H1 (cell line): ENCODE results near the gene BCKDHA. TPM values are rescaled to one million over a fixed set of nuclear protein-coding genes. Genes with fewer than 3 reads are reported as not detected.

Experiments used
- CTCF ChIA-PET: fragments of 300-600 bp; sonication (Branson Sonifier 250); formaldehyde crosslinking; loops from one replicate; lab custom pipeline; 2021; ENCODE audit not compliant: partially characterized antibody; lab: Charles Lee
- POLR2A ChIA-PET: fragments of 300-600 bp; sonication (Branson Sonifier 250); formaldehyde crosslinking; loops from one replicate; lab custom pipeline; 2021; ENCODE audit warnings: inconsistent platforms; ENCODE audit not compliant: partially characterized antibody; lab: Charles Lee
- DNase-seq, 2 experiments: peaks; one replicate each; pipeline versions ENCODE4 v3.0.0 to v3.0.0-alpha.2; 2010 to 2022; ENCODE audit warnings: low spot score in 2 of 2, low read depth in 1 of 2, mixed read lengths in 1 of 2
- FAIRE-seq: peaks from 2 replicates; lab custom pipeline; 2011; peaks lifted over from hg19 to GRCh38; lab: Jason Lieb, UNC
- H2AFZ ChIP-seq: 2 replicates; pipeline ENCODE4 v1.8.1; 2012; ENCODE audit warnings: low read length, inconsistent platforms
- H2AK5ac ChIP-seq: 2 replicates; pipeline ENCODE4 v1.6.1; 2013; ENCODE audit warnings: low read depth, low read length
- H2BK120ac ChIP-seq: replicated peaks from 2 replicates; pipeline ENCODE3; 2013; ENCODE audit warnings: low read depth, low read length, inconsistent platforms
- H2BK12ac ChIP-seq: 2 replicates; pipeline ENCODE4 v1.6.1; 2013; ENCODE audit warnings: low read depth, low read length
- H2BK15ac ChIP-seq: 2 replicates; pipeline ENCODE4 v1.6.1; 2013; ENCODE audit warnings: low read length
- H2BK20ac ChIP-seq: 2 replicates; pipeline ENCODE4 v1.6.1; 2013; ENCODE audit warnings: low read length
- H2BK5ac ChIP-seq: 2 replicates; pipeline ENCODE4 v1.6.1; 2013; ENCODE audit warnings: low read depth, low read length
- H3K14ac ChIP-seq: 2 replicates; pipeline ENCODE4 v1.6.1; 2013; ENCODE audit warnings: inconsistent platforms; ENCODE audit not compliant: insufficient read length
- H3K18ac ChIP-seq: 2 replicates; pipeline ENCODE4 v1.6.1; 2013; ENCODE audit warnings: low read length; ENCODE audit errors: extremely low read depth
- H3K23ac ChIP-seq: 2 replicates; pipeline ENCODE4 v1.6.1; 2013; ENCODE audit warnings: inconsistent platforms; ENCODE audit not compliant: insufficient read length
- H3K23me2 ChIP-seq: 2 replicates; pipeline ENCODE4 v1.6.1; 2013; ENCODE audit warnings: low read depth, low read length
- H3K27ac ChIP-seq: 2 replicates; pipeline ENCODE4 v1.6.1; 2011; ENCODE audit warnings: low read depth, low read length, inconsistent platforms
- H3K27me3 ChIP-seq, 4 experiments: replicated peaks in 1 of 4; 1 replicate in 1 of 4; 2 replicates in 3 of 4; pipeline versions ENCODE4 v1.6.1 to v1.8.1; 2011 to 2013; ENCODE audit warnings: low read length in 3 of 4, mild to moderate bottlenecking in 3 of 4, inconsistent platforms in 2 of 4, mixed read lengths in 2 of 4, moderate library complexity in 1 of 4; ENCODE audit not compliant: control insufficient read depth in 3 of 4, insufficient read depth in 3 of 4; ENCODE audit errors: extremely low read depth in 1 of 4
- H3K36me3 ChIP-seq, 4 experiments: 2 replicates each; pipeline versions ENCODE4 v1.6.1 to v1.8.1; 2011 to 2013; ENCODE audit warnings: mild to moderate bottlenecking in 4 of 4, low read length in 3 of 4, moderate library complexity in 2 of 4, control low read depth in 1 of 4, inconsistent platforms in 1 of 4; ENCODE audit not compliant: insufficient read depth in 4 of 4, control insufficient read depth in 2 of 4
- H3K4ac ChIP-seq: replicated peaks from 2 replicates; pipeline ENCODE3; 2013; ENCODE audit warnings: low read length, low read depth, mixed read lengths, inconsistent platforms; ENCODE audit not compliant: insufficient read length
- H3K4me1 ChIP-seq, 4 experiments: replicated peaks in 1 of 4; 1 replicate in 1 of 4; 2 replicates in 3 of 4; pipeline versions ENCODE4 v1.6.1 to v1.8.1; 2011 to 2013; ENCODE audit warnings: low read length in 3 of 4, inconsistent platforms in 2 of 4, mixed read lengths in 1 of 4; ENCODE audit not compliant: insufficient read depth in 4 of 4, control insufficient read depth in 3 of 4
- H3K4me2 ChIP-seq, 2 experiments: 2 replicates each; pipeline versions ENCODE4 v1.6.1 to v1.8.1; 2011 to 2013; ENCODE audit warnings: low read depth in 2 of 2, low read length in 2 of 2, control low read depth in 1 of 2, inconsistent platforms in 1 of 2, mild to moderate bottlenecking in 1 of 2; ENCODE audit not compliant: insufficient read depth in 1 of 2
- H3K4me3 ChIP-seq, 4 experiments: fragments of 200-600, 300-600 bp in 1 of 4; sonication (generic), shearing (Covaris generic), sonication (Bioruptor Twin) in 1 of 4; 2 replicates each; pipeline versions ENCODE4 v1.5.1 to v1.8.1; 2011 to 2016; ENCODE audit warnings: low read length in 4 of 4, low read depth in 3 of 4, control low read depth in 2 of 4, inconsistent platforms in 2 of 4, mild to moderate bottlenecking in 2 of 4, mixed read lengths in 1 of 4, moderate library complexity in 1 of 4; ENCODE audit not compliant: insufficient read depth in 2 of 4; ENCODE audit errors: extremely low read depth in 1 of 4
- H3K56ac ChIP-seq: replicated peaks from 2 replicates; pipeline ENCODE3; 2013; ENCODE audit warnings: low read depth, mild to moderate bottlenecking, mixed read lengths, low read length, inconsistent platforms; ENCODE audit not compliant: insufficient read length
- H3K79me1 ChIP-seq: 2 replicates; pipeline ENCODE4 v1.6.1; 2013; ENCODE audit warnings: low read depth, low read length, control low read depth
- H3K79me2 ChIP-seq, 2 experiments: 2 replicates each; pipeline versions ENCODE4 v1.6.1 to v1.8.1; 2012 to 2013; ENCODE audit warnings: low read length in 2 of 2, mild to moderate bottlenecking in 2 of 2, inconsistent platforms in 1 of 2; ENCODE audit not compliant: insufficient read depth in 2 of 2, control insufficient read depth in 1 of 2
- H3K9ac ChIP-seq, 4 experiments: replicated peaks in 1 of 4; 1 replicate in 1 of 4; 2 replicates in 3 of 4; pipeline versions ENCODE4 v1.6.1 to v1.8.1; 2011 to 2013; ENCODE audit warnings: low read depth in 3 of 4, low read length in 3 of 4, control low read depth in 2 of 4, mild to moderate bottlenecking in 2 of 4, moderate library complexity in 2 of 4, inconsistent platforms in 1 of 4; ENCODE audit errors: extremely low read depth in 1 of 4
- H3K9me3 ChIP-seq, 2 experiments: 2 replicates each; pipeline versions ENCODE4 v1.6.1 to v1.8.1; 2012 to 2013; ENCODE audit warnings: mild to moderate bottlenecking in 2 of 2, moderate library complexity in 2 of 2, control low read depth in 1 of 2, inconsistent platforms in 1 of 2, low read depth in 1 of 2, low read length in 1 of 2, mixed read lengths in 1 of 2; ENCODE audit not compliant: insufficient read depth in 2 of 2
- H4K20me1 ChIP-seq, 2 experiments: replicated peaks in 1 of 2; 2 replicates each; pipeline versions ENCODE3 to v1.8.1; 2011 to 2013; ENCODE audit warnings: inconsistent platforms in 2 of 2, low read length in 2 of 2, mild to moderate bottlenecking in 1 of 2; ENCODE audit not compliant: insufficient read depth in 2 of 2, control insufficient read depth in 1 of 2
- H4K5ac ChIP-seq: 2 replicates; pipeline ENCODE4 v1.6.1; 2013; ENCODE audit warnings: low read length, low read depth, mixed read lengths, inconsistent platforms; ENCODE audit not compliant: insufficient read length
- H4K8ac ChIP-seq: 2 replicates; pipeline ENCODE4 v1.8.0; 2013; ENCODE audit warnings: mild to moderate bottlenecking, moderate library complexity, low read length, inconsistent platforms; ENCODE audit not compliant: insufficient read depth; ENCODE audit errors: extremely low read depth
- H4K91ac ChIP-seq: replicated peaks from 2 replicates; pipeline ENCODE3; 2013; ENCODE audit warnings: low read length, mixed read lengths, inconsistent platforms; ENCODE audit not compliant: insufficient read length
- CEBPB ChIP-seq: IDR thresholded peaks from 2 replicates; pipeline ENCODE4 v1.6.1; 2012; ENCODE audit warnings: low read depth, low read length
- EZH2 ChIP-seq: fragments of 200-600 bp; sonication (generic); IDR thresholded peaks from 2 replicates; pipeline ENCODE4 v1.7.1; 2012; ENCODE audit warnings: low read depth, mild to moderate bottlenecking, moderate library complexity, low read length, inconsistent platforms; ENCODE audit not compliant: severe bottlenecking
- GABPA ChIP-seq: IDR thresholded peaks from 2 replicates; pipeline ENCODE4 v1.6.1; 2011; ENCODE audit warnings: mild to moderate bottlenecking, low read length, moderate library complexity, borderline replicate concordance; ENCODE audit not compliant: insufficient read depth
- HDAC6 ChIP-seq: IDR thresholded peaks from one replicate; pipeline ENCODE4 v1.7.1; 2012; ENCODE audit warnings: low read depth, mild to moderate bottlenecking, inconsistent platforms, low read length, moderate library complexity
- JUND ChIP-seq: IDR thresholded peaks from 2 replicates; pipeline ENCODE4 v1.6.1; 2011; ENCODE audit warnings: mild to moderate bottlenecking, improper control_type of control experiment, low read length
- RAD21 ChIP-seq, 2 experiments: IDR thresholded peaks in 1 of 2; conservative IDR thresholded peaks in 1 of 2; 2 replicates each; pipeline ENCODE4 v1.6.1; 2011; ENCODE audit warnings: low read depth in 2 of 2, low read length in 2 of 2, improper control_type of control experiment in 1 of 2, inconsistent platforms in 1 of 2, mild to moderate bottlenecking in 1 of 2, moderate library complexity in 1 of 2
- SP1 ChIP-seq: IDR thresholded peaks from 2 replicates; pipeline ENCODE4 v1.6.1; 2011; ENCODE audit warnings: low read depth, low read length
- SRF ChIP-seq: IDR thresholded peaks from 2 replicates; pipeline ENCODE4 v1.6.1; 2011; ENCODE audit warnings: mild to moderate bottlenecking, low read depth, low read length, moderate library complexity
- TCF12 ChIP-seq: IDR thresholded peaks from 2 replicates; pipeline ENCODE4 v1.6.1; 2011; ENCODE audit warnings: low read depth, mild to moderate bottlenecking, low read length
- WGBS, 2 experiments: shearing (Covaris generic) in 1 of 2; methylation state at CpG; one replicate each; pipeline versions ENCODE4 v1.1.6 to v1.1.7; 2013 to 2015; ENCODE audit warnings: low lambda C conversion rate in 2 of 2, mixed read lengths in 2 of 2, inconsistent platforms in 1 of 2, low coverage in 1 of 2, missing lambda C conversion rate in 1 of 2; ENCODE audit not compliant: insufficient replicate concordance in 2 of 2, insufficient coverage in 1 of 2, insufficient read length in 1 of 2; ENCODE audit errors: extremely low coverage in 1 of 2, missing lambda C conversion rate in 1 of 2; 5-methylcytosine and 5-hydroxymethylcytosine counted together
- polyA plus RNA-seq, 7 experiments: library from polyadenylated mRNA; depleted of rRNA in 3 of 7; stranded (reverse) in 5 of 7; unstranded in 2 of 7; fragments of >200 nt in 5 of 7; fragments of 200-250 nt in 2 of 7; gene quantifications; 1 replicate in 5 of 7; 2 replicates in 1 of 7; 4 replicates in 1 of 7; pipeline versions ENCODE4 v1.2.1 to v1.2.3, GENCODE V29; 2011 to 2013; ENCODE audit warnings: missing spikeins in 2 of 7, mixed read lengths in 2 of 7
- total RNA-seq: library from RNA; stranded (reverse); fragmentation: NEBNext Ultra II Directional; extraction: Animal tissue kit (Norgen Biotek cat#: 25700); gene quantifications from 2 replicates; pipeline ENCODE4 v1.2.1, GENCODE V29; 2021
- TF ChIP-seq, protein P1 (sequence below): IDR thresholded peaks from 2 replicates; pipeline ENCODE4 v1.6.1; 2012; ENCODE audit warnings: low read length, inconsistent platforms
- TF ChIP-seq, protein P2 (sequence below): IDR thresholded peaks from 2 replicates; pipeline ENCODE4 v1.6.1; 2012; ENCODE audit warnings: inconsistent platforms

Gene BCKDHA
- total and polyA plus RNA-seq, 2 of the 8 experiments (the other 6 are each of a cell fraction or from before 2014, with no cell fraction given): 14.2 to 69.6 TPM

DNA sequence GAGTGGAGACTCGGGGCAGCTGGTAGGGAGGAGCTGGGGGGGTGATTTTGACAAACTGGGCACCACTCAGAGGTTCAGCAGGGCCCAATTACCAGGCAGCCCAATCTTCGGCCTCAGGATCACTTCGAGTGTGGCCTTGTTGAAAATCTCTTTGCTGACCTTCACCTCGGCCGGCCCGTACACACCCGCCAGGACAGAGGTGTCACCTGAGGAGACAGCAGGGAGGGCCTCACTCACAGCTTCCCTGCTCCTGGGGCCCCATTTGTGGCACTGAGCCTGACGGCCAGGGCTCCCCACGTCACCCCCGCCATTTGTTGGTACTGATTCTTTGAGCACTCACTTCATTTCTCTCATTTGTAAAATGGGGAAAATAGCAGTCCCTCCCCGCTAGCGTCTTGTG, 4.8 kb upstream of the BCKDHA start:
- FAIRE-seq (no peak), DNase-seq (no peak)
- Histone ChIP-seq H3K4me2 (no peak overlapping the region), H2BK20ac (no peak overlapping the region), H3K4me3 (no peak overlapping the region), H3K27ac (no peak overlapping the region), H3K4me1 (peaks cover 0 to 2% (median 0%) of the 10 kb centered on the region in 4 experiments; a peak in 3 of 7 replicates), H3K23me2 (peaks cover 4% of the 10 kb centered on the region), H4K91ac (no peak overlapping the region), H2AFZ (no peak overlapping the region), H3K18ac (no peak overlapping the region), H3K14ac (no peak overlapping the region), H3K9ac (no peak overlapping the region), H3K9me3 (no peaks in the 10 kb centered on the region), H2BK120ac (no peak overlapping the region), H3K79me1 (peaks cover 2% of the 10 kb centered on the region; the same call in 1 of the 2 replicates), H3K4ac (no peak overlapping the region), H2BK12ac (no peak overlapping the region), H3K27me3 (no peaks in the 10 kb centered on the region), H3K36me3 (peaks cover 6 to 25% (median 19%) of the 10 kb centered on the region in 4 experiments; a peak in 7 of 8 replicates), H4K5ac (no peak overlapping the region), H3K56ac (no peak overlapping the region), H2AK5ac (no peak overlapping the region), H2BK5ac (no peak overlapping the region), H4K20me1 (peaks cover 0 to 6% of the 10 kb centered on the region in 2 experiments), H4K8ac (no peak overlapping the region), H3K23ac (no peak overlapping the region), H3K79me2 (peaks cover 0 to 19% of the 10 kb centered on the region in 2 experiments; a peak in 2 of 4 replicates), H2BK15ac (no peak overlapping the region)
- WGBS, 2 experiments: 91% methylated on average over 12 of the region's 12 CpGs; no CpG with 5 or more reads in 1 of the 2 experiments
- ChIA-PET POLR2A (interaction anchor here (0.6 to 1.5 kb wide), 6 partner anchors 9 to 480 kb away, joined by 3 to 6 read pairs (median 4); no protein-coding TSS in a partner anchor), CTCF (interaction anchor here (0.6 to 1.3 kb wide), 5 partner anchors 9 to 1713 kb away, joined by 3 read pairs; no protein-coding TSS in a partner anchor)
- TF ChIP-seq HDAC6 (no peak), RAD21 (IDR thresholded peaks at IDR 0.05 in 1 of 2, conservative IDR thresholded peaks at IDR 0.05 in 1 of 2; ENCODE audit: low read depth in 2 of 2, low read length in 2 of 2) (no peak), EZH2 (no peak), SRF (no peak), GABPA (no peak), JUND (no peak), CEBPB (no peak), TCF12 (no peak), SP1 (no peak)
- TF ChIP-seq, protein P1, sequence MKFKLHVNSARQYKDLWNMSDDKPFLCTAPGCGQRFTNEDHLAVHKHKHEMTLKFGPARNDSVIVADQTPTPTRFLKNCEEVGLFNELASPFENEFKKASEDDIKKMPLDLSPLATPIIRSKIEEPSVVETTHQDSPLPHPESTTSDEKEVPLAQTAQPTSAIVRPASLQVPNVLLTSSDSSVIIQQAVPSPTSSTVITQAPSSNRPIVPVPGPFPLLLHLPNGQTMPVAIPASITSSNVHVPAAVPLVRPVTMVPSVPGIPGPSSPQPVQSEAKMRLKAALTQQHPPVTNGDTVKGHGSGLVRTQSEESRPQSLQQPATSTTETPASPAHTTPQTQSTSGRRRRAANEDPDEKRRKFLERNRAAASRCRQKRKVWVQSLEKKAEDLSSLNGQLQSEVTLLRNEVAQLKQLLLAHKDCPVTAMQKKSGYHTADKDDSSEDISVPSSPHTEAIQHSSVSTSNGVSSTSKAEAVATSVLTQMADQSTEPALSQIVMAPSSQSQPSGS: no peak
- TF ChIP-seq, protein P2, sequence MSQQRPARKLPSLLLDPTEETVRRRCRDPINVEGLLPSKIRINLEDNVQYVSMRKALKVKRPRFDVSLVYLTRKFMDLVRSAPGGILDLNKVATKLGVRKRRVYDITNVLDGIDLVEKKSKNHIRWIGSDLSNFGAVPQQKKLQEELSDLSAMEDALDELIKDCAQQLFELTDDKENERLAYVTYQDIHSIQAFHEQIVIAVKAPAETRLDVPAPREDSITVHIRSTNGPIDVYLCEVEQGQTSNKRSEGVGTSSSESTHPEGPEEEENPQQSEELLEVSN: no peak
